Transverse colon (tissue), 4 donors: ENCODE results near the gene UMODL1.

ENCODE experiments used
- CTCF ChIP-seq, 5 experiments: fragments of 200-600 bp in 3 of 5; fragments of 450-650 bp in 2 of 5; sonication (generic) in 3 of 5; IDR thresholded peaks; 1 replicate in 2 of 5; 2 replicates in 3 of 5; pipeline ENCODE4 v1.5.1; 2016 to 2017; ENCODE audit warnings: antibody characterized with exemption in 5 of 5, inconsistent platforms in 3 of 5, mild to moderate bottlenecking in 2 of 5, moderate library complexity in 1 of 5
- EP300 ChIP-seq: sonication (generic); formaldehyde crosslinking; IDR thresholded peaks from one replicate; pipeline ENCODE4 v1.6.1; 2017; ENCODE audit warnings: antibody characterized with exemption, low read depth
- POLR2A ChIP-seq: fragments of 450-650 bp; IDR thresholded peaks from one replicate; pipeline ENCODE4 v1.6.1; 2016; ENCODE audit warnings: antibody characterized with exemption, mild to moderate bottlenecking, moderate library complexity
- POLR2AphosphoS5 ChIP-seq, 3 donors: sonication (generic); formaldehyde crosslinking; IDR thresholded peaks; one replicate each; pipeline ENCODE4 v1.6.1; 2016; ENCODE audit warnings: antibody characterized with exemption in 3 of 3

DNA sequence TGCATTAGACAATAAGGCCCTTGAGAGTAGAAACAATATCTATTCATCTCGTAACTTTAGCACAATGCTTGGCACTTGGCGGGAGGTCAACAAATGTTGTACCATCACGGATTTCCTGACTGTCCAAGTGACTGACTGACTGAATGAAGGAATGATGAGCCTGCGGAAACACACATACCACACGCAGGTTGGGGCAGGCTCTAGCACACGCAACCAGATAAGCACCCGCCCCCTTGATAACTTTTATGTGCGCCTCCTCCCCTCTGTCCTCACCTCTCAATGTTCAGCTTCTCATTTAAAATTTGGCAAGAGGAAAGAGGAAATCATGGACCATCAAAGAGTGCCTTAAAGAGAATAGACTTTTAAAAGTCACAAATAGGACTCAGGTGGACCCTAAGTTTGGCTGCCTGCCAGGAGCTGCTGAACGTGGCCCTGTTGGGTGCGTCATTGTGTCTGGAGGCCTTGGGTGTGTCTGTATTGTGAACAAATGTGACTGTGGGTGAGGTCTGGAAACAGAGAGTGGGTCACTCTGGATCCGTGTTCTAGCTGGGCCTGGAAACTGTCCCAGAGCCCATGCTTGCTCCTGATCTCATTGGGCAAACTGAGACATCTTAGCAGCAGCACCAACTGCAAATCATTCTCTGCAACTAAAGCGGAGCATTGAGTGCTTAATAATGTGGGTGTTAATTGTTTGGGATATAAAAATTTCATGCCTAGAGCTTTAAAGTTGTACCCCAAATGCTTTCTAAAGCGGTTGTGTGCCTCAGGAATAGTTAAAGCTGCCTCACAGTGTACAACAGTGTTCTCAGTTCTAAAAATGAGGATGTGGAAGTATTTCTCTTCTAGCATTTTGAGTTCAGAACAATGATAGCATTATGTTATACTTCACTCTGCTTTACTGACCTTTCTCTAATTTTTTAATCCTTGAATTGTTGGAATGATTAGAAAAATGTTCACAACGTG, 100.3 kb downstream of the UMODL1 start:
- TF ChIP-seq CTCF (IDR thresholded peaks at IDR 0.05): no peak
- peak; percentile 12 for TF ChIP-seq POLR2A
- peak in 2 of 3 donors; percentile 39 to 61 for TF ChIP-seq POLR2AphosphoS5 (IDR thresholded peaks at IDR 0.05)
- no peak for TF ChIP-seq EP300
